ENCODE data around the gene SELENOM. TPM values are rescaled to one million over a fixed set of nuclear protein-coding genes. Genes with fewer than 3 reads are reported as not detected.

SELENOM gene
- total and polyA plus RNA-seq, 7 donors, result 23.6 to 68.2 (median 48.0) TPM

GRCh38 chr22:31103899-31104694, 3.3 kb downstream of the SELENOM start:
- peaks cover 39% of the 10 kb centered on the region for H3K4me1 ChIP-seq
- TF ChIP-seq CTCF (IDR thresholded peaks at IDR 0.05), result no peak
- no peak for ATAC-seq
- no peaks in the 10 kb centered on the region for H3K9me3 ChIP-seq
- H3K36me3 ChIP-seq (ENCODE audit: insufficient read depth in 1 of 2, low read depth in 1 of 2), result peaks cover 0 to 47% of the 10 kb centered on the region in 2 donors
- no peaks in the 10 kb centered on the region for H3K27me3 ChIP-seq (ENCODE audit: insufficient read depth in 3 of 3, low read length in 2 of 3)
- intact Hi-C loops (cut with DNase I), result loop anchor here in 1 of 2 donors (10.0 kb wide), 1 partner anchor 171 kb away; no protein-coding TSS in a partner anchor
- H3K4me3 ChIP-seq, result no peak overlapping the region
- DNase-seq, result no peak
- 70 to 82% (median 73%) methylated on average over 33 of the region's 33 CpGs for WGBS, 3 donors
- peak overlapping the region; percentile 86 for H3K27ac ChIP-seq

GRCh38 chr22:31103111-31103510, 4.3 kb downstream of the SELENOM start:
- ATAC-seq (no peak), DNase-seq (no peak)
- Histone ChIP-seq H3K9me3 (no peaks in the 10 kb centered on the region), H3K36me3 (ENCODE audit: insufficient read depth in 1 of 2, low read depth in 1 of 2) (peaks cover 0 to 57% of the 10 kb centered on the region in 2 donors), H3K27ac (peak overlapping the region; percentile 86), H3K4me1 (peaks cover 43% of the 10 kb centered on the region), H3K4me3 (no peak overlapping the region), H3K27me3 (ENCODE audit: insufficient read depth in 3 of 3, low read length in 2 of 3) (no peaks in the 10 kb centered on the region)
- WGBS, 3 donors, result 70 to 93% (median 91%) methylated on average over 2 of the region's 2 CpGs
- no peak for TF ChIP-seq CTCF (IDR thresholded peaks at IDR 0.05)
- intact Hi-C loops (cut with DNase I), result loop anchor here in 1 of 2 donors (10.0 kb wide), 1 partner anchor 172 kb away; no protein-coding TSS in a partner anchor

- WGBS, 3 donors, result 26 to 53% (median 35%) methylated on average over 8 of the region's 8 CpGs
- Histone ChIP-seq H3K36me3 (ENCODE audit: insufficient read depth in 1 of 2, low read depth in 1 of 2) (peaks cover 0 to 62% of the 10 kb centered on the region in 2 donors), H3K27ac (peak overlapping the region; percentile 86), H3K27me3 (ENCODE audit: insufficient read depth in 3 of 3, low read length in 2 of 3) (no peaks in the 10 kb centered on the region), H3K4me1 (peaks cover 45% of the 10 kb centered on the region), H3K9me3 (no peaks in the 10 kb centered on the region), H3K4me3 (no peak overlapping the region)
- intact Hi-C loops (cut with DNase I), result loop anchor here in 1 of 2 donors (10.0 kb wide), 1 partner anchor 172 kb away; no protein-coding TSS in a partner anchor
- no peak for TF ChIP-seq CTCF (IDR thresholded peaks at IDR 0.05)
- ATAC-seq, result peak; percentile 82 to 87 (median 84)
- DNase-seq, result peak; percentile 89 to 94
Observed at GRCh38 chr22:31102441-31103081, 4.8 kb downstream of the SELENOM start.

GRCh38 chr22:31100762-31101525, 6.4 kb downstream of the SELENOM start:
- Histone ChIP-seq H3K9me3 (no peaks in the 10 kb centered on the region), H3K36me3 (ENCODE audit: insufficient read depth in 1 of 2, low read depth in 1 of 2) (peaks cover 0 to 78% of the 10 kb centered on the region in 2 donors), H3K4me1 (peaks cover 56% of the 10 kb centered on the region), H3K27ac (peak overlapping the region; percentile 86), H3K27me3 (ENCODE audit: insufficient read depth in 3 of 3, low read length in 2 of 3) (no peaks in the 10 kb centered on the region), H3K4me3 (no peak overlapping the region)
- ATAC-seq (no peak), DNase-seq (no peak)
- 89 to 93% (median 90%) methylated on average over 18 of the region's 18 CpGs for WGBS, 3 donors
- TF ChIP-seq CTCF (IDR thresholded peaks at IDR 0.05), result no peak
- intact Hi-C loops (cut with DNase I), result loop anchor here in 1 of 2 donors (10.0 kb wide), 1 partner anchor 174 kb away; no protein-coding TSS in a partner anchor

Data from psoas muscle (tissue), 8 donors.